ENCODE results near the gene SLC16A5. TPM values are rescaled to one million over a fixed set of nuclear protein-coding genes. Genes with fewer than 3 reads are reported as not detected.

Gene SLC16A5
- total RNA-seq, 1 experiment from 2014 or later = 0.33 TPM

- no peaks in the 10 kb centered on the region for H3K9me3 ChIP-seq
- no peaks in the 10 kb centered on the region for H3K27me3 ChIP-seq
- DNase-seq = no peak
- H3K36me3 ChIP-seq = no peaks in the 10 kb centered on the region
- H3K4me3 ChIP-seq = no peak overlapping the region
Observed at GRCh38 chr17:75075597-75076336, 12.0 kb upstream of the SLC16A5 start.

GRCh38 chr17:75077072-75077495, 10.7 kb upstream of the SLC16A5 start:
- H3K4me3 ChIP-seq = no peak overlapping the region
- no peaks in the 10 kb centered on the region for H3K36me3 ChIP-seq
- no peaks in the 10 kb centered on the region for H3K27me3 ChIP-seq
- H3K9me3 ChIP-seq = no peaks in the 10 kb centered on the region
- DNase-seq = no peak

- Histone ChIP-seq H3K27me3 (no peaks in the 10 kb centered on the region), H3K4me3 (no peak overlapping the region), H3K9me3 (no peaks in the 10 kb centered on the region), H3K36me3 (no peaks in the 10 kb centered on the region)
- DNase-seq = no peak
Observed at GRCh38 chr17:75077496-75078283, 10.1 kb upstream of the SLC16A5 start.

GRCh38 chr17:75078284-75079022, 9.3 kb upstream of the SLC16A5 start:
- no peaks in the 10 kb centered on the region for H3K36me3 ChIP-seq
- no peak overlapping the region for H3K4me3 ChIP-seq
- no peaks in the 10 kb centered on the region for H3K27me3 ChIP-seq
- H3K9me3 ChIP-seq = no peaks in the 10 kb centered on the region
- DNase-seq = peak; percentile 91

- H3K27me3 ChIP-seq = no peaks in the 10 kb centered on the region
- no peak for DNase-seq
- no peaks in the 10 kb centered on the region for H3K36me3 ChIP-seq
- H3K9me3 ChIP-seq = no peaks in the 10 kb centered on the region
- no peak overlapping the region for H3K4me3 ChIP-seq
Observed at GRCh38 chr17:75079023-75079373, 8.8 kb upstream of the SLC16A5 start.

- H3K4me3 ChIP-seq = no peak overlapping the region
- no peaks in the 10 kb centered on the region for H3K9me3 ChIP-seq
- DNase-seq = no peak
- no peaks in the 10 kb centered on the region for H3K27me3 ChIP-seq
- no peaks in the 10 kb centered on the region for H3K36me3 ChIP-seq
Observed at GRCh38 chr17:75081611-75082540, 5.9 kb upstream of the SLC16A5 start.

- DNase-seq = no peak
- H3K36me3 ChIP-seq = no peaks in the 10 kb centered on the region
Observed at GRCh38 chr17:75082683-75083082, 5.1 kb upstream of the SLC16A5 start.

GRCh38 chr17:75084039-75084660, 3.6 kb upstream of the SLC16A5 start:
- H3K4me3 ChIP-seq = no peak overlapping the region
- H3K9me3 ChIP-seq = no peaks in the 10 kb centered on the region
- H3K36me3 ChIP-seq = no peaks in the 10 kb centered on the region
- H3K27me3 ChIP-seq = no peaks in the 10 kb centered on the region
- DNase-seq = no peak

More at GRCh38 chr17:75082683-75083082, 5.1 kb upstream of the SLC16A5 start:
- no peaks in the 10 kb centered on the region for H3K9me3 ChIP-seq
- no peaks in the 10 kb centered on the region for H3K27me3 ChIP-seq
- no peak overlapping the region for H3K4me3 ChIP-seq

- DNase-seq = no peak
- Histone ChIP-seq H3K27me3 (no peaks in the 10 kb centered on the region), H3K36me3 (no peaks in the 10 kb centered on the region), H3K9me3 (no peaks in the 10 kb centered on the region), H3K4me3 (peak overlapping the region; percentile 46)
Observed at GRCh38 chr17:75086496-75087181, 1.1 kb upstream of the SLC16A5 start.

- Histone ChIP-seq H3K4me3 (peak overlapping the region; percentile 46), H3K36me3 (no peaks in the 10 kb centered on the region), H3K9me3 (no peaks in the 10 kb centered on the region), H3K27me3 (no peaks in the 10 kb centered on the region)
- no peak for DNase-seq
Observed at GRCh38 chr17:75087182-75087557, 584 bp upstream of the SLC16A5 start.

GRCh38 chr17:75088465-75089417, 987 bp downstream of the SLC16A5 start:
- Histone ChIP-seq H3K9me3 (no peaks in the 10 kb centered on the region), H3K4me3 (peak overlapping the region; percentile 46), H3K36me3 (no peaks in the 10 kb centered on the region), H3K27me3 (no peaks in the 10 kb centered on the region)
- peak; percentile 76 for DNase-seq

GRCh38 chr17:75090871-75091854, 3.4 kb downstream of the SLC16A5 start:
- Histone ChIP-seq H3K4me3 (no peak overlapping the region), H3K27me3 (no peaks in the 10 kb centered on the region), H3K36me3 (no peaks in the 10 kb centered on the region), H3K9me3 (no peaks in the 10 kb centered on the region)
- no peak for DNase-seq

GRCh38 chr17:75091855-75092327, 4.1 kb downstream of the SLC16A5 start:
- Histone ChIP-seq H3K36me3 (no peaks in the 10 kb centered on the region), H3K9me3 (no peaks in the 10 kb centered on the region), H3K27me3 (no peaks in the 10 kb centered on the region), H3K4me3 (no peak overlapping the region)
- DNase-seq = no peak

All from MG63 (cell line).